ENCODE measurements around the gene PCCA.

DNA sequence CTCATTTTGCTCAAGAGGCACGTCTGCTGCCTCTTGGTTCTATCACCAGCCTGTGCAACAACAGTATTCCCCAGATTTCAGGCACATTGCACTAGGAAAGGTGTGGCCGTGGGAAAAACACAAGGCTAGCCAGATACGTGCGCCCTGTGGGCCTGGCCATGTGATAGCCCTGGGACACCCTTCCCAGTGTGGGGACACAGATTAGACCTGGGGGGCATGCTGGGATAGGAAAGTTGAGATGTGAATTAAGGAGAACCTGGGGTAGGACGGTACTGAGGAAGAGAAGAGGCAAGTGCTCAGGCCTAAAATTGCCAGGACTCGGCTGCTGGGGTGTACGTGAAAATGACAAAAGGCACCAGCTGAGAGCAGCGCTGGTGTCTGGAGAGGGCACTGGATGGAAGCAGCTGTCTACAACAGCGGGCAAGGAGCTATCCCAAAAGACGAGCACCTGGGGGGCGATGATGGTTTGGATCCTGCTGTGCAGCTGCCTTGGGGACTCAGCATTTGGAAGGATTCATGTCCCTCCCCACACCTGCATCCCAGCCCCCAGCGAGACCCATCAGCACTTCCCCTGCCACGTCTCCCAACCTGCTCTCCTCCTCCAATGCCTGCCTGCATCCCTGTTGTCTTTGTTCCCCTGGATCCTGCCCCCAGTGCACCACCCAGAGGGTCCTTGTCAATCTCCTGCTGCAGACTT is 445.4 kb downstream of the PCCA start:
- TF ChIP-seq CTCF (IDR thresholded peaks at IDR 0.05) (no peak), EZH2 (IDR thresholded peaks at IDR 0.05; ENCODE audit: borderline replicate concordance, insufficient read depth, low read depth, low read length, poor library complexity, severe bottlenecking) (no peak)
